Forelimb muscle (tissue), 1 donor: Measurements from ENCODE around the gene CALML3. TPM values are rescaled to one million over a fixed set of nuclear protein-coding genes. Genes with fewer than 3 reads are reported as not detected.
"Not testable (repeated sequence)": the region's sequence is repeated elsewhere in the genome, so short reads cannot be mapped to it uniquely, and the experiment has no call there.

Experiments
- DNase-seq: peaks from one replicate; pipeline ENCODE4 v3.0.0-alpha.2; 2013; ENCODE audit warnings: low read depth
- polyA plus RNA-seq: library from polyadenylated mRNA; unstranded; fragments of 120-200 nt; gene quantifications from one replicate; pipeline ENCODE4 v1.2.1, GENCODE V29; 2013; ENCODE audit not compliant: insufficient read length

Gene CALML3
- polyA plus RNA-seq, 1 donor: 0.09 TPM

DNA sequence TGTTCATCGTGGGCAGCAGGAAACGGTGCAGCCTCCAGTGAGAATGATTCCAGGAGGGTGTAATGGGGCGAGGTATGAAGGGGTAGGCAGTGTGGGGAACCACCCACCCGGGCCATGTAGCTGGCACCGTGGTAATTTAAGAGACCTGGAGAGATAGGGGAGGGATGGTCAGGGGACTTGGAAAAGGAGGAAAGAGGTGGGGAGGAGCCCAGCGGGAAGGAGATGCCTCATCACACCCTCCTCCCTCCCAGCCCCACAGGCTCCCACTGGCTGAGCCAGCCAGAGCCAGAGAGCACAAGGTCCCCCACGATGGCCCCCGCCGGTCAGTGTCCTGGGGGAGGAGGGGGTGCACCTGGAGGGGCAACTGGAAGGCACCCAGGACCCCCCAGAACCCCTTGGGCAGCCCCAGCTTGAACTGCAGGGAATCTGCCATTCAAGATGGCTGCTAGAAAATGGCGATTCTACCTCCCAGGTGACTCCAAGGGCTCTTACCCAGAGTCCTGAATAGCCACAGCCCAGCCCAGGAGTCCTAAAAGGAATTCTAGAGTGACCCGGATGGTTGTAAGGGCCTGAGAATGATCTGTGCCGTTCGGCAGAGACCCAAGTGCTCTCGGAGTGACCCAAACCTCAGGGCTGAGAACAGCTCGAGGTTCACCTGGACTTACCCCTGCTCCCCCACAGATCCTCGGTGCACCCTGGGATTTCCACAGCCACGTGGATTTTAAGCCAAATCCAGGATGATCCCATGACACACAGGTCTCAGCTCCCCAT is 28.8 kb downstream of the CALML3 start:
- DNase-seq: no peak

DNA sequence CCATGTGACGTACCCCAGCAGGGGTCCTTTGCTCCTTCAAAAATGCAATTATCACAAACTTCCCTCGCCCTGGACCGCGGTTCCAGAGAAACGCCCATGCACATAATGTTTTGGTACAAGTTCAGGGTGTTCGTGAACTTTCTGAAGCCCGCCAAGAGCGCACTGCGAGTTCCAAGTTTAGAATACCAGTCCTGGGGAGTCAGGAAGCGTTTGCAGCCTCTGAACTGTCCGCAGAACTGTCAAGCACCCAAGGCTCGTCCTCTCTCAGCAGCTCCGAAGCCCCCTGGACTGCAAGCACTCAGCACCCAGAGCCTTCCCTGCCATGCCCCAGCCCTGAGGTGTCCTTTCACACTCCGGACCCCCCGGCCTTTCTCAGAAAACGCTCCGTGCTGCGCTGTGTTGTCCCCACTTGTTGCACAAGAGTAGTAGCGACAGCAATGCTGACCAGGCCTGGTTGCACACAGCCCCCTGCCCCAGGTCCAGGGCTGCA is 30.3 kb downstream of the CALML3 start:
- DNase-seq: no peak

DNA sequence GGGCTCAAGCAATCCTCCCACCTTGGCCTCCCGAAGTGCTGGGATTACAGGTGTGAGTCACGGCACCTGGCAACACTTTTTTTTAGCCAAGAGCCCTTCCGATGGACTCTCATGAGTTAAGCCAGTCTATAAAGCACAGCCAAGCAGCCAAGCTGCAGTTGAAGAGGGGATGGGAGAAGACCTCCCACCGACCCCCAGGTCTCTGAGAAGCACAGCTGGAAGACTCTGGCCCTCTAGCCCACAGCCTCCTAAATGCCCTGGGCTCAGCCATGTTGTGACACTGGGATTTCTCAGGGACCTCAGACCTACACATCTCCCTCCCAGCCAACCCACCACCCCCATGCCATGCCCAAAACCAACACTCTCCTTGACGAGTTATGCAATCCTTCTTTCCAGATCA is 31.1 kb downstream of the CALML3 start:
- DNase-seq: no peak

DNA sequence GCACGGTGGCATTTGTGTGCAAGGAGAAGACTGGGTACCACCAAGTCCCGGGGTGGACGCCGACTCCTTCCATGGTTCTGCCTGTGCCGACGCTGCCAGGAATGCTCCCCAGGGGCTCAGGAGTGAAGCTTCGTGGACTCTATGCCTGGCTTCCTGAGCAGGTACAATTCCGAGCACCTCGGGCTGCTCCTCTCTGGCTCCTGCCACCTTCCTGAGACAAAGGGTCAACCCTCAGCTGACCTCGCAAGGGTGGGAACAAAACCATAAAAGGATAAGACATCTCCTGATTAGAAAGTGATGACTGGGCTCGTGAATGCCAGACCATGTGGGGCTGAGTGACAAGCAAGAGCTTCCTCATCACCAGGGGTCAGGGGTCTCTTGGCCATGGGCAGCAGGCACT is 31.8 kb downstream of the CALML3 start:
- DNase-seq: no peak

DNA sequence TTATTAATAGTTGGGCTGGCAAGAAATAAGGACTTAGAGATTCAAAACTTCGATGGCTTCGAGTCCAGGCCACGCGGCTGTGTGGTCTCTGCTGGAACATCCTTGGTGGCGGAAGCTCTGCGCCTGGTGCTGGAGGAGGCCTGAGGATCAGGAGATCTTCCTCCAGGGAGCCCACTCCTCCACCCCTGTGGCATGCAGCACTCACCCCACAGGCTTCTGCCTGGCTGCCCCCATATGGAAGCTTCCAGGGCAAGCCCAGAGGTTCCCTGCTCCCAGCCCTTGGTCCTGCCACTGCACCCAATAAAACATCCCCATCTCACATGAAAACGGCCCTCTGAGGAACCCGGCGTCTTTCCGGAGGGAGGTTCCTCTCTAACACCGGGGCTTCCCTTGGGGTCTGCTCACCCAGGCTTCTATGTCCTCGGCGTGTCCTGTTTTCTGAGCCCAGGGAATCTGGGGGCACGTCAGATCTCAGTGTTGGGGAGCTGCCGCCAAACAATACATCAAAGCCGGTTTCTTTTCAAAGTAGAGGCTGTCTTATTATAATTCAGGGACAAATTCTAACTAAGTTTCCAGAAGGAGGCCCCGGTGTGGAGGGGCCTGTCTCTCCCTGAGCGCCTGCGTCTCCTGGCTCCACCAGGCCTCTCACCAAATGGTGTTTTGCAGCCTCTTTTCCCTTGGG is 32.4 kb downstream of the CALML3 start:
- no peak for DNase-seq

DNA sequence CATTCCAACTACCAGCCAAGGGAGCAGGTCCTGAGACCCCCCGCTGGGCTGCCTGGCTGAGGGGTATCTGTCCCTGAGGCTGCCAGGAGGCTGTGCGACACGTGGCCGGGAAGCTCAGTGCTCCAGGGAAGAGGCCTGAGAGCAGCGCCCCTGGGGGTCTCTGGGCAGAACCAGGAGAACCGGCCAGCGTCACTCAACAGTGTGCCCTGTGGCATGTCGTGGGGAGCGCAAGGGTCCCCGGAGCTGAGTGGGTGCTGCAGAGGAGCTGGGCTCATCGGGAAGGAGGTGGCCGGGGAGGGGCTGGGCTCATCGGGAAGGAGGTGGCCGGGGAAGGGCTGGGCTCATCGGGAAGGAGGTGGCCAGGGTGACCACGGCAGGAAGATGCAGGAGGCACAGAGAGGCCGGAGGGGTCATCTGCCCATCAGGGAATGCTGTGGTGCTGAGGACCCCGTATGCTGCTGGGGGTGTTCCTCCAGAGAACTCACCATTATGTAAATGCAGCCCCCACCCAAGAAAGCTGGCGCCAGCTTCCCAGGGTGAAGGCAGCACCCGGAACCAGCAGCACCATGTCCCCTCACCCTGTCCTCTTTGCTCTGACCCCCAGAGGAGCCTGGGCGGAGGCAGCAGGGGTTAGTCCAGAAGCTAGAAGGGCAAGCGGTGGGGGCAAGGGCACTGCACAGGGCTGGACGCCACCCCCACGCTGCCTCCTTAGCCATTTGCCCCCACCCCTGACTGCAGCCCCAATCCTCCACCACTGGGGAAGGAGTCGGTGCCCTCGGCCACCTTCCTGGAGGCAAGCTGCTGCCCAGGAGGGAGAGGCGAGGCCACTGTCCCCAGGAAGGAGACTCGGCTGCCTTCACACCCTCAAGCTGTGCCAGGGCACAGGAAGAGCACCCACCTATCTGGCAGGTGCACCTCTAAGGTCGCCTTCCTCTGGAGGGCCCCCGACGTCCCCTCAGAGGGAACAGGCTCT is 33.3 kb downstream of the CALML3 start:
- no peak for DNase-seq

DNA sequence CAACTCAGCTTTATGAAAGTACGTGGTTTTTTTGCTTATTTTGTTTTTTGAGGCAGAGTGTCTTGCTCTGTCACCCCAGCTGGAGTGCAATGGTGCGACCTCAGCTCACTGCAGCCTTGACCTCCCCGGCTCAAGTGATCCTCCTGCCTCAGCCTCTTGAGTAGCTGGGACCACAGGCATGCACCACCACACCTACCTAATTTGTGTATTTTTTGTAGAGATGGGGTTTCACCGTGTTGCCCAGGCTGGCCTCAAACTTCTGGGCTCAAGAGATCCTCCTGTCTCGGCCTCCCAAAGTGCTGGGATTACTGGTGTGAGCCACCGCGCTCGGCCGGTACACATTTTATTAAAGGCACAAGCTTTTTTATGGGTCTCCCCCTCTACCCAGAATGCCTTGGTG is 34.3 kb downstream of the CALML3 start:
- DNase-seq: not testable (repeated sequence)

DNA sequence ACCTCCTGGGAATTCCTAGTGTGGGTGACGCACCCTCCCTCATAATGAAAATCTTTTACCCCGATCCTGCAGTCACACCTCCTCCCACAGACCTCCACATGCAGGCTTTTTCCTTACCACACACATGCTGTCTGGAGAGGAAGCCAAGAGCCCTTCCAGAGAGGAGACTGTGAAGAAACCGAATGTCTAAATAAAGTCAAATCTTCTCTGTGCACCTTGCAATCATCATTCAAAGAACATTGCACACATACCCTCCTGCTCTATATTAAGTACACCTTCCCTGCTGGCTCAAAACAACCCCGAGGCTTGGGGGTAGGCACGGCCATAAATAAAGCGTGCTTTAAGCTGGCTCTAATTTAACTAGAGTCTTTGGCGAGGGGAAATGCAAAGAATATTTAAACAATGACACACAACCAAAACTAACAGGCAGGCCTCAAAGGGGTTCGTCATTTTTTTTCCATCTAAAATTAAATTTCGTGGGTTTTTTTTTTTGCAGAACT is 34.9 kb downstream of the CALML3 start:
- DNase-seq: no peak

DNA sequence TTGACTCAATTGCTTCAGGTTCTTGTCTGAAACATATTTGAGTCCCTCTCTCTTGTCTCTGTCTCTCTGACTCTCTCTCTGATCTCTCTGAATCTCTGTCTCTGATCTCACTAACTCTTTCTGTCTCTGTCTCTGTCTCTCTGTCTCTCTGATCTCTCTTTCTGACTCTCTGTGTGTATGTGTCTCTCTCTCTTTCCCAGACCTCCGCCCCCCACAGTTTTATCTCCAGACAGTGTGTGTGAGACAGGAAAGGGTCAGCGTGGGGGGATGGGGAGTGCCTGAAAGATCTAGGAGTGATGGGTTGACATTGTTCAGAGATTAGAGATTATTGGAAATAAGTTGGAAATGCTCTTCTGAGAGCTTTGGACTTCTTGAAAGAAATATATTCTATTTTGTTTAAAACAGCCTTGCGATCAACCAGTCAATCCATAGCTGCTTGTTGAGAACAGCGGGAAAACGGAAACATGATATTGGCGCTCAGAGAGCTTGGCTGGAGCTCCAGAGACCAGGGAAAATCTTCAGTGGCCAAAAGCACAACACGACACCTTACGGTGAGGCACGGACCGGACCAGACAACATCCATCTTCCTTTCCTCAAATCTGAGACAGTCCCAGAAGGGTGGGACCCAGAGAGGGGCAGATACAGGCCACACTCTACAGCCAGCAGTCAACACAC is 35.5 kb downstream of the CALML3 start:
- DNase-seq: no peak

DNA sequence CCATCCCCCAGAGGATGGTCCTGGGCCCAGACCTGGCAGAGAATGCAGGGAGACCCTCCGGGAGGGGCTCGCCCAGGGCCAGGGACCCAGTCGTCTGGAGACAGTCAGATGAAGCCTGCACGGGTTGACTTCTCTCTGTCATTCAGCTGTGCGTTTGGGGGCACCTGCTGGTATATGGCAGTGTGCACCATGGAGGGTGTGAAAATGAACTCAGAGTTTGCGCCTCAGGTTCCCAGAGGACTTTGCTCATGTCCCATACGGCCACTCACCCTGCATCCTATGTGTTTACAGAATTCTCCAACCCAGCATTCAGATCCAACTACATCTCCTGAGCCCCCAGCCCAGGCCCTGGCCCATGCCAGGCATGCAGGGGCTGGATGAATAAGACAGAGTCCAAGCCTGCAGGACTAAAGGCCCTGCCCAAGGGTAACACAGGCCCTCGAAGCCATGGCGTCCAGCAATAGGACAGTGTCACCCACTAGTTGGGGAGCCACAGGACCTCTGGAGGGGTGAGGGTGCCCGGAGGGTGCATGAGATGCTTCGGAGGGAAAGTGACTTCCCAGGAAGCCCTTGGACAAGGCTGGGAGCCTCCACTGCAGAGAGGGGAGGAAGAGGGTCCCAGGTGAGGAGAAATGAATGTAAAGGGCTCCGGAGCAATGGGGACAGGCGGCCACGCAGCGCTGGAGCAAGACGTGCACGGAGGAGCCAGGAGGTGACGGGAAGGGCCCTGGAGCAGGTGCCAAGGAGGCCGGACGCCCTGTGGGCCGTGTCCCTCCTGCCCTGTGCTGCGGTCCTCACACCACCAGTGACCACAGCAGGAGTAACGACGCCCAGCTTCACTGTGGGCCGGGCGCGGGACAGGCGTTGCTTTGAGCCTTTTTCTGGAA is 36.3 kb downstream of the CALML3 start:
- DNase-seq: no peak

DNA sequence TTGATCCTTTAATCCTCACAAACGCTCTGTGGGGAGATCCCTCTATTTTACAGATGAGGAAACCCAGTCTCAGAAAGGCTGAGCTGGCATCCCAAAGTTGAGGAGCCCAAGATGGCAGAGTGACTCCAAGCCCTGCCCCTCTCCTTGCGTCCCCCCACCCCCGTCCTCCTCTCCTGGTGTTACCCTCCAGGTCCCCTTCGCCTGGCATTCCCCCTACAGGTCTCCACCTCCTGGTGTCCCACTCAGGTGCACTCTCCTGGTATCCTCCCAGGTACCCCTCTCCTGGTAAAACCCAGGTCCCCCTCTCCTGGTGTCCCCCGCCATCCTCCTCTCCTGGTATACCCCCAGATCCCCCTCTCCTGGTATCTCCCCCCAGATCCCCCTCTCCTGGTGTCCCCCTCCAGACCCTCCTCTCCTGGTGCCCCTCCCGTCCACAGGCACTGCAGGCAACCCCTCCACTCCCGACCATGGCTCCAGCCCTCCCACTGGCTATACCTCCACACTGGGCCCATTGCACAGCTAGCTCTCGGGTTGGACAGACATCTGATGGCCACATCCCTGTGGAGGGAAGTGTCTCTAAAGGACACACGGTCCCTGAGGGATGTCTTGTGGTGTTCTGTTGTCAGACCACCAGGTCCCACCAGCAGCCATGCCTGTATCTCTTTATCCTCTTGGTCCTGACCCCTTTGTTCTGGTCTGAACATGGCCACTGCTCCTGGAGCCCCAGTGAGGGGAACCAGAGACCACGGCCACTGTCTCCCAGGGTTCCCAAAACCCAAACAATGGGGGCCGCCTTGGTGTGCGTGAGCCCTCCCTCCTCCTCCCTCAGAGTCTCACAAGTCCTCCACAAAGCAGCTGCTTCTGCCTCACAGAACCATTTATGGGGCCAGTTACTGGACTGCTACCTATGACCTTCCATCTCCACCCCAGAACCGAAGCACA is 37.2 kb downstream of the CALML3 start:
- no peak for DNase-seq

DNA sequence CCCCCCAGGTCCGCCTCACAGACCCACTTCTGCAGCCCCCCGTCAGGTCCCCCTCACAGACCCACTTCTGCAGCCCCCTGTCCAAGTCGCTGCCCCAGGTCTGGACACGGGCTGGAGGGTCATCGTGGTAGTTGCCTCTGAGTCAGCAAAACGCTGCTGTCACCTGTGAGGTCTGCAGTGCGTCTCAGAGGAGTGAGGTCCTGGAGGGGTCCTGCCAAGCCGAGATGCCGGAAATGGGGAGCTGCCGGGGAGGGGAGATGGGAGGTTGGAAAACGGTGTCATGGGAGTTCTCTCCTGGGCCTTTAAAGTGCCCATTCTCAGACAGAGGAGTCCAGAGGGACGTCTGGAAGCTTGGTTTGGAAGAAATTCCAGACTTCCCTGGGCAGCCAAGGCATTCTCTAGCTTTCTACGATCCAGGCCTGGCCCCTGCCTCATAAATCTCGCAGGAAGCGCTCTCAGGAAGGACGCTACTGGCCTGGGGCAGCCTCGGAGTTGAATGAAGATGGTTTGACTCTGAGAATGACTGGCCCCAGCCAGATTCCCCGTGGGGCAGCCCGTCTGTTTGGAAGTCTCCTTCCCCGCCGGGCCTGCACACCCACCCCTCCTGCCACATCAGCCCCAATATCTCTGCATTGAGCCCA is 38.7 kb downstream of the CALML3 start:
- no peak for DNase-seq

DNA sequence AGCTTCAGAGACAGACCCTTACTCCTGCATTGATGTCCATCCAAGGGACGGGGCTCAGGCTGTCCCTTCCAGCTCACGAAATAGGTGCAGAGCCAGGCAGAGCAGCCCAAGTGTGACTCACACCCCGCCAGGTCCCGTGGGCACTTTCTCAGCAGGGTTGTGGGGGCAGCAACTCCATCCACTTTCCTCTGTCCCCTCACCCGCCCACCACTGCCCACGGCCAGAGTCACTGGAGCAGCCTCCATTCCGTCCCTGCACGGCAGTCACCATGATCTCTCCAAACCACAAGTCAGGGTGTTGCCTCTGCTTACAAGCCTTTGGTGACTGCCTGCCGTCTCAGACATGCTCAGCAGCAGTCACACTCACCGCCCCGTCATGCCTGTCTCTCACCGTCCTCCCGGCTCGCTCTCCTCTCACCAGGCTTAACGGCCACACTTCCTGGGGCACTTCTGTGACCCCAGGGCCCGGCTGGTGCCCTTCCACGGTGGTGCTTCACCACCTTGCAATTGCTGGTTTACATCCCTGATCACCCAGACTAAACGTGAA is 39.3 kb downstream of the CALML3 start:
- DNase-seq: no peak

DNA sequence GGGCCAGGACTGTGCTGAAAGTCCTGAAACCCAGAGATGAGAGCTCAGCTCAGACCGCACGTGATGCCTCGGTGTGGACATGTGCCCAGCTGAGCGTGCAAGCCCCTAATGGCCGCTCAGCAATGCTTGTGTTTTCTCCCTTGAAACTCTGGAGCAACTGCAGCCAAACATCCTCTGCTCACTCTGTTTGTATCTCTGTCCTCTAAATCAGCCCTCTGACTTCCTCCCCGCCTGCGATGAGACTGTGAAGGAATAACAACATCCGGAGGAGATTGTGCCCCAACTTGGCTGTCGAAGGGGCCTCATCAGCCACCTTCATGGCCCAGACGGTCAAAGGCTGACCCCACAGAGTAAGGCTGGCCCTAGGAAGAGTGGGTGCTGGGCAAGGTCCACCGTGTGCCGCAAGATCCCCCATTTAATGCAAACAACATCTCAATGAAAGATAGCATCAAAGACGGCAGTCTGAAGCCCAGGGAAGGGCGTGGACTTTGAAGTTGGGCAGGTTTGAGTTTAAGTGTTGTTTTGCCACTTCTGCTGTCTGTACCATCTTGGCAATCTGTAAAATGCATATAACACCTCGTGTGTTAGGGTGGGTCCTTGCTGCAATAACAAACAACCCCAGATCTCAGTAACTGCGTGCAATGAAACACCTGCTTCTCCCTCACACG is 39.9 kb downstream of the CALML3 start:
- no peak for DNase-seq

DNA sequence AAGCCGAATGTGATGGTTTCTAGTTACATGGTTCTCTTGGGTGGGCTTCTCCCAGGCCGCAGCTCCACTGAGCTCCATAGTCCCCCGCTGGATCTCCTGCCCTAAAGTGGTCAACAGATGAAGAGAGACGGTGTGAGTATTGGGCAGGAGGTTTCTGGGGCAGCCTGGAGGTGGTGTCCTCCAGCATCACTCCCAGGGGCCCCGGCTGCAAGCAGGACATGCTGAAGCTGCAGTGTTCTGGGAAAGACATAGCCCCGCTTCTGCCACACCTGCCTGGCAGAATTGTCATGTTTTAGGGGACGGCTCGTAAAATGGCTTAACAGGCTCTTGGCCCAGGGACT is 40.4 kb downstream of the CALML3 start:
- DNase-seq: no peak

DNA sequence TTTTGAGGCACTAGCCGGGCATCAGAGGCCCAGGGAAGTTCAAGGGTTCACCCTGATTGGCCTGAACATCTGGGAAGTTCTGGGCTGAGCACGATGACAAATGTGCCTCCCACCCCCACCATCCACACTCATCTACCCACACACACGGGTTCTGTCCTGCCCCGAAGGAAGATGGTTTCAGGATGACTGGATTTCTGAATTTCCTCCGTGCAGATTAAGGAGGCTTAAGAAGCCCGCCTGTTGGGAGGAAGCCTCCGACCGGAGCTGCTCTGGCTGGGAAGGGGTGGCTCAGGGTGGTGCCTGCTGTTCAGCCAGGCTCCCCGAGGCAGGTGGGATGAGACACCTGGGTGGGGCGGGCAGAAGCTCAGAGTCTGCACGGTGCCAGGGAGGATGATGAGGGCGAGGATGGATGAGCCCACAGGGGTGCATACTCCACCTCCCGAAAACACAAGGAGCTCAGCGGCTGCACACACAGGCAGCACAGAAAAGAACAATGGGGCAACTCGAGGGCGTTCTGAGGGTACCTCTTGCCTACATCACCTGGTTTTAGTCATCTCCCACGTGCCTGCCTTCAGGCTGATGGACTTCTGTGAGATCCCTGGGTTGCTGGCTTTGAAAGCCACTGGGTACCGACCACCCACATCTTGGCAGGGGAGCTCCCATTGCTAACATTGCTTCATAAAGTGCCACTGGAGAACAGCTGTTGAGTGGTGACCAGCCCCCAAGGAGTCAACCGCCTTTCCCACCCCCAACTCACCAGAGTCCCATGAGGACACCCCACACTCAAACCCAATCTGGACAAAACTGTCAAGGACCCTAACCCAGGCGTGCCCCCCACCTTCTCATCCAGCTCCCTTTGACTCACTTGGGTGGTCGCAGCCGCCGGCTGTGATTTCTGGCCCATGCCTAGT is 41.2 kb downstream of the CALML3 start:
- no peak for DNase-seq

DNA sequence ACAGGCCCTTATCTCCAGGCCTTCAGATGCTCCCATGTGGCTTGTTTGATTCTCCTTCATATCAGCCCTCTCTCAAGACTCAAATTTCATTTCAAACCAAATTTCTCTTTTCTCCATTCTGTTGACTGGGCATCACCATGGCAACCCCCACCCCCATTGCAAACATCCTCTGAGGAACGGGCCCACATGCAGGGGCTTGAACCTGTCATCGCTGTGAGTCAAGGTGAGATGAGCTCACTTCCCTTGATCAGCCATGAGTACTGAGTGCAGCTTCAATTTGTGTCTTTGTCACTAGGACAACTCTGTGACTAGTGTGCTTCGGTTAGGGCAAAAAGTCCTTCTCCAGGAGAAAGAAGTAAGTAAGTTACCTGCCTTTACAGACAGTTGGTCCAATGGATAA is 41.9 kb downstream of the CALML3 start:
- no peak for DNase-seq
